Fibroblast of mammary gland (primary cell): ENCODE results near the gene CRISPLD2.
"Not testable (repeated sequence)": the region's sequence is repeated elsewhere in the genome, so short reads cannot be mapped to it uniquely, and the experiment has no call there.

Experiments used
- DNase-seq: peaks from one replicate; pipeline ENCODE4 v3.0.0-alpha.2; 2010; ENCODE audit warnings: low read depth
- H3K4me3 ChIP-seq: 2 replicates; pipeline ENCODE4 v1.5.1; 2011; ENCODE audit warnings: low read depth, mild to moderate bottlenecking, low read length, moderate library complexity; ENCODE audit not compliant: control insufficient read depth
- TF ChIP-seq, protein P1 (sequence below): conservative IDR thresholded peaks from 2 replicates; pipeline ENCODE4 v1.5.1; 2011; ENCODE audit warnings: low read depth, low read length, inconsistent platforms; ENCODE audit not compliant: control insufficient read depth, insufficient read depth

The CRISPLD2 gene

DNA sequence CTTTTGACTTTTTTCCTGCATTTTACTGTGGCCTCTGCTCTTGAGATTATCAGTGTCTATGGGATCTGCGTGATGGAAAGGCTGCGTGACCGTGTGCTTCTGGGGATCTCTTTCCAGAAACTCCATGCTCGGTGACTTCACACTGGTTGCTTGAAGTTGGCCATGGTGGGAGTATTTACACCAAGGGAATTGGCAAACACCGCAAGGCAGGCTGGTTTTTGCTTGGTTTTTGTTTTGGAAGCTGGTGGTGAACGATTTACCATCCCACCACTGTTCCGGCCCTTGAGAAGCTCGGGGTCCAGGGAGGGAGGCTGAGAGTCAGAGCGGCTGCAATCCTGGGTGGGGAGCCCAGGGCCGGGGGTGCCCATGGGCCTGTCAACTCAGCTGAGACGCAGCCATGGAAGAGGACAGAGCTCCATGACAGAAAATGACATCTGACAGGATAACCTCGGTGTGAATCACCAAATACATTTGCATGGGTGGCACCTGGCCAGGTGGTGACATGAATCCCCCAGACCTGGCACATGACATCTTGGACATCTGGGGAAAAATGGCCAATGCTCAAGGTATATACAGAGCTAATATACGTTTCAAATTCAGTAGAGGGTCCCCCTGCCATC lies 11.1 kb downstream of the CRISPLD2 start:
- TF ChIP-seq, protein P1, sequence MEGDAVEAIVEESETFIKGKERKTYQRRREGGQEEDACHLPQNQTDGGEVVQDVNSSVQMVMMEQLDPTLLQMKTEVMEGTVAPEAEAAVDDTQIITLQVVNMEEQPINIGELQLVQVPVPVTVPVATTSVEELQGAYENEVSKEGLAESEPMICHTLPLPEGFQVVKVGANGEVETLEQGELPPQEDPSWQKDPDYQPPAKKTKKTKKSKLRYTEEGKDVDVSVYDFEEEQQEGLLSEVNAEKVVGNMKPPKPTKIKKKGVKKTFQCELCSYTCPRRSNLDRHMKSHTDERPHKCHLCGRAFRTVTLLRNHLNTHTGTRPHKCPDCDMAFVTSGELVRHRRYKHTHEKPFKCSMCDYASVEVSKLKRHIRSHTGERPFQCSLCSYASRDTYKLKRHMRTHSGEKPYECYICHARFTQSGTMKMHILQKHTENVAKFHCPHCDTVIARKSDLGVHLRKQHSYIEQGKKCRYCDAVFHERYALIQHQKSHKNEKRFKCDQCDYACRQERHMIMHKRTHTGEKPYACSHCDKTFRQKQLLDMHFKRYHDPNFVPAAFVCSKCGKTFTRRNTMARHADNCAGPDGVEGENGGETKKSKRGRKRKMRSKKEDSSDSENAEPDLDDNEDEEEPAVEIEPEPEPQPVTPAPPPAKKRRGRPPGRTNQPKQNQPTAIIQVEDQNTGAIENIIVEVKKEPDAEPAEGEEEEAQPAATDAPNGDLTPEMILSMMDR: no peak
- H3K4me3 ChIP-seq: no peak overlapping the region

DNA sequence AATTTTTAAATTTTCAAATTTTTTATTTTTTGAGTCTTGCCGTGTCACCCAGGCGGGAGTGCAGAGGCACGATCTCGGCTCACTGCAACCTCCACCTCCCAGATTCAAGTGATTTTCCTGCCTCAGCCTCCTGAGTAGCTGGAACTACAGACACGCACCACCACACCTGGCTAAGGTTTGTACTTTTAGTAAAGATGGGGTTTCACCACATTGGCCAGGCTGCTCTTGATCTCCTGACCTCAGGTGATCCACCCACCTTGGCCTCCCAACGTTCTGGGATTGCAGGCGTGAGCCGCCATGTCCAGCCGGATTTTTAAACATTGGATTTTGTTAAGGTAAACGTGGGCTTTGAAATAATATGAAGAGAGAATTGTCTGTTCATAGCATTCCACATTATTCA lies 11.9 kb downstream of the CRISPLD2 start:
- not testable (repeated sequence) for DNase-seq, H3K4me3 ChIP-seq

More for the DNA sequence above, 11.1 kb downstream of the CRISPLD2 start:
- DNase-seq: peak; percentile 47

DNA sequence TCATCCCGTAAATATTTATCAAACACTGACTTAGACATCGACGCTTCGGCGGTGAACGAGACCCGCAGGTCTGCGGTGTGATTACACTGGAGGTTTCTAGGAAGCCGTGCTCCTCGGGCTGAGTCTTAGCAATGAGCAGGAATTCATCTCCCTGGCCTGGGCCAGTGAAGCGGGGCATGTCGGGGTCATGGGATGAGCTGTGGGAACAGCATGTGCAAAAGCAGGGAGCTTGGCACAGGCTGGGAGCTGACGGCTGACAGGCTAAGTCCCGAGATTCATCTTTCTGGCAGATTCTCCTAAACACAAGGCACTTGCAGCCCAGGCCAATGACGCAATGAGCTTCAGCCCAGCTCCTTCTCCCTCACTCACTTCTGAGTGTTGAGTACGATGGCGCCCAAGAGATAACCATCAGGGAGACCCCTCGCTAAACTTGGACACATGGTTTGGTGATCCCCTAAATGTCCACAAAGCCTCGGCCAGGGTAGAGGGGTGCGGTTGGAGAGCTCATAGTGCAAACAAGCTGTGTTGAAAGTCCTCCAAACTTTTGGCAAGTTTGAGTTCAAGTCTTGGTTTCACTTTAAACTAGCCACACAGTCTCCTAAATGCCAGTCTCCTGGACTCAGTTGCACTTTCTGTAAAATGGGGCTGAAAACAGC lies 12.8 kb downstream of the CRISPLD2 start:
- H3K4me3 ChIP-seq: peak overlapping the region; percentile 31
- peak; percentile 100 for DNase-seq

DNA sequence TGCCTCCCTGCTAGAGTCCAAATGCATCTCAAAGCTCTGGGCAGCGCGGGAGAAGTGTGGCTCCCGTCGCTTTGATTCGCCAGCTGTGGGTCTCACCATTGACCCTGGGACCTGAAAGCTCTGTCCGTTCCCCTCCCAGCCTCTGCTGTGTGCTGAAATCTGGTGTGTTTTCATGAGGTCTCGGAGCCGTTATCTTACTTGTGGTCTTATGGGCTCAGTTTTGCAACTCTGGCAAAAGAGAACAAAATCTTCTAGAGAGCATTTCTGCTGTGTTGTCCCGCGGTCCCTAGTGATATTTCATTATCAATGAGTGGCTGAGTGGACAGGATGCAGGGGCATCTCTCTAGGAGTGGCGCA lies 13.3 kb downstream of the CRISPLD2 start:
- no peak for DNase-seq
- no peak overlapping the region for H3K4me3 ChIP-seq
- TF ChIP-seq, protein P1: no peak

More for the DNA sequence above, 12.8 kb downstream of the CRISPLD2 start:
- TF ChIP-seq, protein P1: no peak

DNA sequence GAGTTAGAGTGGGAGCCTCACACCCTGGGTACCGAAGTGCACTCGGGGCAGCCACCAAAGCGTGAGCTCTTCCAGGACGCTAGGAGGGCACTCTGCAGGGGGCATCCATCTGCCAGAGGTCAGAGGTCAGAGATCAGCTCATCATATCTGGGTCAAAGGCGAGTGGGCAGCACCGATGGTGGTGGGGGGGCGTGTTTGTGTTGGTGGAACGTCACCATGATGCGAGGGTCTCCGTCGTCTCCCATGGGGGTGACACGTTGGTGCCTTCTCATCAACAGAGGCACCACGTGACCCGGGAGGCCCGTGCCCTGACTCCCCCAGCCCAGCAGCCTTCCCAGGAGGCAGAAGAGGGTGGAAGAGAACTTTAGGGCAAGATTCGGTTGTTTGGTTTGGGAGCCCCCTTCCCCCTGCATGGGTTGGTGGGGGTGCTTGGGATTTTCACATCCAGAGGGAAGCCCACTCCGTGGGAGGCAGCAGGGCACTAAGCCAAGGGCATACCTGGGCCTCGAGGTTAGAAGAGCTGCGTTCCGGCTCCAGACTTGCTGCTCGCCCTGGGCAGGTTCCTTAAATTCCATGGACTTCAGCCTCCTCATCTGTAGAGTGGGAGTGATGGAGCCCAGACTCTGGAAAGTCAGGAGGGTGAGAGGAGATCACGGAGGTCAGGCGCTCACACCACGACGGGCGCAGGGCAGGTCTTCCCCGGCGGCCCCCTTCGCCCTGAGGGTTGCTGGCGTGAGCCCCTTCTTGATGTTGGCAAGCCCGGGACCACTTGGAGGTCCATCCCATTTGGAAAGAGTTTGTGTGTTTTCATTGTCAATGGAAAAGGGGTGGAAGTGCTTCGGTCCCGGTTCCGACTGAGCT lies 14.0 kb downstream of the CRISPLD2 start:
- peak; percentile 36 for DNase-seq
- H3K4me3 ChIP-seq: no peak overlapping the region
- TF ChIP-seq, protein P1: no peak

DNA sequence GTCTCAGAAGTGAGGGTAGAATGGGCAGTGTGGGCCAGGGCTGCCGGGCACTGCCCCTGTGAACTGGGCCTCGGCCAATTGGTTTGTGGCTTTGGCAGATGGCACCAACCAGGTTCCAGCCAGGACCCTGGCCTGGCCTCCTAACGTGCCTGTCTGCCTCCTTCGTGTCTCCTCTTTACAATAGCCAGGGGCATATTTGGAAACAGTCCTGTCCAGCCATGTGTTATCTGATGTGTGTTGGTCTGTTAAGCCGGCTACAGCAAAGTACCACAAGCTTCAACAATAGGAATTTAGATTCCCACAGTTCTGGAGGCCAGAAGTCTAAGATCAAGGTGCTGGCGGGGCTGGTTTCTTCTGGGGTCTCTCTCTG lies 14.6 kb downstream of the CRISPLD2 start:
- peak; percentile 25 for DNase-seq
- TF ChIP-seq, protein P1: no peak
- no peak overlapping the region for H3K4me3 ChIP-seq

DNA sequence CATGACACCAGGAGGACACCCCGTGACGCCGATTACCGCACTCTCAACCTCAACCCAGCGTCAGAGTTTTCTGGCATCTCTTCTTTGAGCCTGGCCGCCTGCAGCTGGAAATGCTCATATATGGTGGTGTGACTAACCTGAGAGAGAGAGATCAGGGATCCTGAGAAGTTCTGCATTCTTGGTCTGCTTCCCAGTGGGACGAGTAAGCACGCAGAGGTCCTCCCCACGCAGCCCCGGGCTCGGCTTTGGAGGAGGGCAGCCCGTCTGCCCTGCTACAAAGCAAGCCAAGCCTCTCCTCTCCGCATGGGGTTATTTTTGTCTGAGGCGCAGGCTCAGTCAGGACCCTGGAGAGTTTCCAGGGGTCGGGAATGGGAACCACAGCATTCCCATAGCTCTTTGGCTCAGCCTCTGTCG lies 16.5 kb downstream of the CRISPLD2 start:
- H3K4me3 ChIP-seq: no peak overlapping the region
- TF ChIP-seq, protein P1: no peak
- DNase-seq: peak; percentile 100
